GM21528 (cell line): ENCODE measurements around the gene MRPL46.
A peak's percentile ranks its signal among the peaks of the same experiment; 100 is the strongest.
"Not testable (repeated sequence)": the region's sequence is repeated elsewhere in the genome, so short reads cannot be mapped to it uniquely, and the experiment has no call there.

Experiments used
- ATAC-seq: cut with Tn5 transposase; IDR thresholded peaks from one replicate; pipeline ENCODE4 v1.9.1; 2021; ENCODE audit warnings: mild to moderate bottlenecking, moderate library complexity; ENCODE audit not compliant: unreplicated experiment, low FRiP score

MRPL46 gene

DNA sequence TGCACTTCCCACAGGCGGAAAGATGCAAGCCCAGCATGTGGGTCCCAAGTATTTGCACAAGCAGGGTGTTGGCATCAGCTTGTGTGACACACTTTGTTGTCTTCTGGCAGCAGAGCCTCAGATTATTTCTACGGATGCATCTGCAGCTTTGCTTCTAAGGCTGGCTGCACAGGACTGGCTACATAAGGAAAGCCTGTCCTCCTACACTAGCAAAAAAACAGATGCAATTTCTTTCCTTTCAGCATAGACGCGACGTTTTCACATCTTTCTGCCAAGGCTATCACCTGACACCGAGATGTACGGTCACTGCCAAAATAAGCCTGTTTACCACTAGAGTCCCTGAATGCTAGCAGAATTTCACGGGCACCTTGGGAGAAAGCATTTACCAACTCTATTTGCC is 13.8 kb upstream of the MRPL46 start:
- no peak for ATAC-seq

DNA sequence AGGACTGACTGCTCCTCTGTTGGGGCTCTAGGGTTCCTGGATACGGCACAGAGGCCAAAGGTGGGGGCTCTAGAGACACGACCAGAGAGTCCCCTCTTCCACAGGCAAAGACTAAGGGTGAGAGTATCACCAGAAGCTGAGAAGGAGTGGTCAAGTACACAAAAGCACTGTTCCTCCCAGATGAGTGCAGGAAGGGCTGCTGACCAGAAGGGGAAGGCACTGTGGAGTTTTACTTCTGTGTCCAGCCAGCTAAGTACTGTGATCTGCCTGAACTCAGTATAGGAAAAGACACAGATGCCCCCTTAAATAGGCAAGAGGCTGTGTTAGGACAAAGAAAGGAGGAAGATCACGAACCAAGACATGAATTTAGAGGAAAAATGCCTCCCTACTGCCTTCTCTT is 12.0 kb upstream of the MRPL46 start:
- no peak for ATAC-seq

DNA sequence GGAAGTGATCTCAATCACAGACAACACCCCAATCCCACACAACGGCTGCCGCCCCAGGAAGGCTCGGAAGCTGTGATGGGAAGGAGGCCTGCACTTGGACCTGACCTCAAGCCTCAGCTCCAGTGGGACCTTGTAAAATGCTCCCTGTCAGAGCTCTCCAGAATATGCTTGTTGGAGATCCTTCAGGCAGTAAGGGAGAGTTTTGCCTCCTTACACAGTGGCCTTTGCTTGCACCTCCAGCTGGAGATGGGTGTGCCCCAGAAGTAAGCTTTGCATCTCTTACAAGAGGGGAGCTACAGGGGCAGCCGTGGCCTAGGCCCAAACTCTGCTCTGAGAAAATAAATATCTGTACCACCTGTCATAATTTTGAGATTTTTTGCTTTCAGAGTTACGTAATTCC is 10.7 kb upstream of the MRPL46 start:
- ATAC-seq: no peak

DNA sequence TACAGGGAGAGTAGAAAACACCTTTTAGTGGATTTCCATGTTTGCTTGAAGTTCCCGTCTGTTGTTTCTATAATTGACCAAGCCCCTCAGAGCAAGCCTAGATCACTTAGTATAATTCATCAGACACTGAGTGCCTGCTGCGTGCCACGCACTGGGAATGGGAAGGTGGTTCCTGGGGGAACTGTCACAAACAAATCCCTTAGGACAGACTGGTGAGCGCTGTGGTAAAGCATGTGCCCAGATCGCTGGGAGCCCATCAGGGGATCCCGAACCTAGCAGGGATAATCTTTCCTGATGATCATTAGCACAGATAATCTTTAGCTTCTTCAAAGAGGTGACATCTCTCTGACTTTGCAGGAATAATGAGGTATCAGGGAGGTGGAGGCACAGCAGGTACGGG is 9.9 kb upstream of the MRPL46 start:
- no peak for ATAC-seq

DNA sequence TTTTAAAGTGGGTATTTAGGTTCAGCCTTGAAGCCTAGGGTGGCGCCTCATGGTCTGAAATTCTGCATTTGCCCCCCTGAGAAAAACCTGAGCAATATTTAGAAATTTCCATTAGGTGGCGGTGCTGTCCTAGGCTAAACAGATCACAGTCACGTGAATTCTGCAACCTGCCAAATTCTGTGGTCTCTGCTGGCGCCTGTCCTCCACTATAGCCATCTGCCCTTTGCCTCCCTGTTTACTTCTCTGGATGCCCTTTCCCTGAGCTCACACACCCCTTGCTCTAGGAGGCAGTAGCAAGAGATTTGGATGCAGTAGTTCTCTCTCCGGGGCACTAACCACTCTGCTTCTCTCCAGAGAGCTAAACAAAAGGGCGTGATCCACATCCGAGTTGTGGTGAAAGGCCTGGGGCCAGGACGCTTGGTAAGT is 9.5 kb upstream of the MRPL46 start:
- no peak for ATAC-seq

DNA sequence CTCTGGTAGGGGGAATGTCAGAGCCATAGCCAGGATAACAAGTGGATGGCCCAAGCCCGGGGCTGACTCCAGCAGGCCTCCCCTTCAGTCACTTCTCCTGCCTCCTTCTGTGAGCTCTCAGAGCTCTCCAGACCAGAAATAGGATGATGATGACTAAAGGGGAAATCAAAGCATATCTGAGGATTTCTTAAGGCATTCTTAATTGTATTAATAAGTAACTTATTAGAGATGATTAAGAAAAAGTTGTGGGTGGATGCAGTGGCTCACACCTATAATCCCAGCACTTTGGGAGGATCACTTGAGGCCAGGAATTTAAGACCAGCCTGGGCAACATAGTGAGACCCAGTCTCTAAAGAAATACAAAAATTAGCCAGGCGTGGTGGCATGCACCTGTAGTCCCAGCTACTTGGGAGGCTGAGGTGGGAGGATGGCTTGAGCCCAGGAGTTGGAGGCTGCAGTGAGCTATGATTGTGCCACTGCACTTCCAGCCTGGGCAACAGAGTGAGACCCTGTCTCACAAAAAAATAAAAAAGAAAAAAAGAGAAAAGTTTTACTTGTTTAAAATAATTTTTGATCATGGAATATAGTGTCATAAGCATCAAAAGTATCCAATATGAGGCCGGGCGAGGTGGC is 6.6 kb upstream of the MRPL46 start:
- ATAC-seq: not testable (repeated sequence)

DNA sequence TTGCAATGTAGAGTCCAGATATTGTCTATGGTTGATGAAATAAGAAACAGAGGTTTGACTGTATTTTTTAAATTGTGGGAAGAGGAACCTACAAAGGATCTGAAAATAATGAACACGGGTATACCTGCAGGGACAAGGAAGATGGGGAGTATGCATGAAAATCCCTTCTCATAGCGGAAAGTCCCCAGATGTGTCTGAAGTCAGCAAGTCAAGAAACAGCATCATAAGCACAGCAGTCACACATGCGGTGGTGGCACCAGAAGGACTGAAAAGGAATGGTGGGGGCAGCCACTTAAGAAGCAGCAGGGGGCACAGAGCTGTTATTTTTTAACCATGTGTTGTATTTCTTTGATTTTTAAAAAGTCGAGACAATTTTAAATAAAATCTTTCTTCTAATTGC is 5.0 kb upstream of the MRPL46 start:
- no peak for ATAC-seq

DNA sequence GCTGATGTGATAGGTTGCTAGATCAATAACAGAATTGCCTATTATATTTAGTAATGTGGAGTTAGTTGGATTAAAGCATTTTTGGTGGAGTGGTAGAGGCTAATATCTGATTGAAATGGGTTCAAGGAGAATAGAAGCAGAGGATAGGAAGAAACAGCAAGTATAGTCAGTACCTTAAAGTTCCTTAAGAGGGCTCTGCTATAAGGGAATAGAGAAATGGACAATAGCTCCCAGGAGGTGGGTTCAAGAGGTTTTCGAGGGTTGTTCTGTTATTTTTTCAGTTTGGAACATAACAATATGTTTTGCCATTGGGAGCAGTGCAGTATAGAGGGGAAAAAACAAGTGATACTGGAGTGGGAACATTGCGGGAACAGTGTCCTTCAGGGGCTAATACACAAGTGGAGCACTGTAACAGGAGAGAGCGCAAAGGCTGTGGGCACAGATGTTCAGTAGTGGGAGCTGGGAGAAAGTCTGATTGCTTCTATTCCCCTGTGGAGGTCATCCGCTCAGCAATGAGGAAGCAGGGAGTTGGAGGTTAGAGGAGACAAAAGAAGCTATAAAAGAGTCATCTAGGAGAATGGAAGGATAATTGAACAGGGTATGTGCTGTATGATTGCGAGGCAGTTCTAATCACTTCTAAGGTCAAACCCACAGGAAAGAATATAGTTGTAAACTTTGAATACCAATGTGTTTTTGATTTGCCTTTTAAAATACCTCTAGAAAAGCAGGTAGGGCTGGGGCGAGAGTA is 3.6 kb upstream of the MRPL46 start:
- ATAC-seq: no peak

DNA sequence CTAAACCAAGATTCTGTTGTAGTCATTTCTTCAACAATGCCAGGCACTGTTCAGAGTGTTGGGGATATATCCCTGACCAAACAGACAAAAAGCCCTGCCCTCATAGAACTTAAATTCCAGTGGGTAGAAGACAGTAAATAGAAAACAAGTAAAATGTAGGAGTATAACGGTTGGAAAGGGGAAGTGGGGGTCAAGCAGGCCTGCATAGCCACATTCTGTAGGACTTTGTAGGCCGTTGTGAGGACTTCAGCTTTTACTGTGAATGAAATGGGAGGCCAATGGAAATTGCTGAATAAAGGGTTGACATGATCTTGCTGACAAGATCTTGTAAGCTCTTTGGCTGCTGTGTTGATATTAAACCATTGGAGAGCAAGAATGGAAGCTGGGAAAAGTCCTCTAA is 2.1 kb upstream of the MRPL46 start:
- no peak for ATAC-seq

DNA sequence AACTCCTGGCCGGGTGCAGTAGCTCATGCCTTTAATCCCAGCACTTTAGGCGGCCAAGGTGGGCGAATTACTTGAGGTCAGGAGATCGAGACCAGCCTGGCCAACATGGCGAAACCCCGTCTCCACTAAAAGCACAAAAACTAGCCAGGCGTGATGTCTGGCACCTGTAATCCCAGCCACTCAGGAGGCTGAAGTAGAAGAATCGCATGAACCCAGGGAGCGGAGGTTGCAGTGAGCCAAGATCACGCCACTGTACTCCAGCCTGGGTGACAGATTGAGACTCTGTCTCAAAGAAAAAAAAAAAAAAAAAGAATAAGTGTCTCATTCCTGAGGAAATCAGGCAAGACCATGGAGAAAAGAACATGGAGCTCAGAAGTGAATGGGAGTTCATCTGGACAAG is 1.5 kb upstream of the MRPL46 start:
- not testable (repeated sequence) for ATAC-seq

DNA sequence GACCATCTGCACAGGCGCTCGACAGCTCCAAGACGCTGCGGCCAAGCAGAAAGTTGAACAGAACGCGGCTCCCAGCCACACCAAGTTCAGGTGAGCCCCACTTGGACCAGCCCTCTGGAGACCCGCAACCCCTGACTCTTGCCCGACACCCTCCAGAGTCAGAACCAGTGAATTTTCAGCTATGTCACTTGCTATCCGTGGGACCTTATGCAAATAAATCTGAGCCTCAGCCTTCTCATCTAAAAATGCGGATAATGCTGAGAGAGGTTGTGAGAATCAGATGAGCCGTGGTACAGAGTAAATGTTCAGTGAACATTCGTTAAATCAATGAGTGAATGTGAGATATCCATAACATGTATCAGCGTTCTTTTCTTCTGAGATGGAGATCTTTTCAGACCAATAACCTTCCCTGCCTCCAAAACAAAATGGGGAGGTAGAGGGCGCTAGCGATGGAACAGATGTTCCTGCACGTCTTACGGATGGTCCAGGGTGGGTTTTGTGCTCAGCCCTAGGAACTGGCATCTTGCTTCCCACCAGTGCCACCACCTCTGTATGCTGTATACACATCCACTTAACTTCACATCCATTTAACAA is 844 bp upstream of the MRPL46 start:
- ATAC-seq: no peak

DNA sequence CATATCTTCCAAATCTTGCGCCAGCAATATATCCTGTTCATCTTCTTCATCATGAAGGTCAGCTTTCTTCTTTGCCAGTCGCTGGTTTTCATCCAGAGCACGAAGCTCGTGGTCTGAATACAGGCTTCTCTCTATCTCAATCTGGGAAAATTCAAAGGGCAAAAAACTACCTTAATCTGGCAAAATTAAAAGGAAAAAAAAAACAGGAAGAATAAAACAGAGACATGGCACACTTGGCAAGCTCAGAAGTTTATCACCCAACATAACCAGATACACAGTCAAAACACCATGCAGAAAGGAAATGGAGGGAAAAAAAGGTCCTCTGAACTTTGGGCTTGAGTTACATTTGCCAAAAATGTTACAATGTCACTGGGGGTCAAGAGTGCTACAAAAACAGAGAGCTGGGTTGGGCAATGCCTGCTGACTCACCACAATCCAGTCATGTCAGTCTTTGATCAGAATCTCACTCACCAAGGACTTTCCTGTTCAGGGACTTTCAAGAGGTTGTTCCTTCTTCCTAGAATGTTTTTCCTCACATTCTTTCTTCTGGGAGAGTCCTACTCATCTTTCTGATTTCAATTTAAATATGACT is 1.5 kb downstream of the MRPL46 start:
- ATAC-seq: no peak

DNA sequence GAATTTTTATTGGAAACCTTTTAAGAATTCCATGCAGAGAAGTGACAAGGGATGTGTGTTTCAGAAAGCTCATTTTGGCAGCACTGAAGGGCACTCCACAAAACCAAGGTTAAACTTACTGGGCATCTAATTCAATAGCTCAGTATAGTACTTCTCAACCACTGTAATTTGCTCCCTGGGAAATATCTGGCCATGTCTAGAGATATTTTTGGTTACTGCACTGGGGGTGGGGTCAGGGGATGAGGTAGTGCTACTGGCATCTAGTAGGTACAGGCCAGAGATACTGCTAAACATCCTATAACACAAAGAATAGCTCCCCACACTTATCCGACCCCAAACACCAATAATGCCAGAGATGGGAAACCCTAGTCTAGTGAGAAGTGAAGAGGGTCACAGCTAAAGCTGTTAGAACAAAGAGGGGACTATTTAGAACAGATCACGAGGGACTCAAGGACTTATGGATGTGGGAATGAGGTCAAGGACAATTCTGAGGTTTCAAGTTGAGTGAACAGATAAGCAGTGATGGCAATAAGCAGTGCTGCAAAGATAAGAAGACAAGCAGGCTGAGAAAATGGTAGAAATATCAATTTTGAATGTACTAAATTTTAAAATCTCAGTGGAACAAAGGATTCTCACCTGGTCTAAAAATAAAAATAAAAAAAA is 3.2 kb downstream of the MRPL46 start:
- no peak for ATAC-seq

DNA sequence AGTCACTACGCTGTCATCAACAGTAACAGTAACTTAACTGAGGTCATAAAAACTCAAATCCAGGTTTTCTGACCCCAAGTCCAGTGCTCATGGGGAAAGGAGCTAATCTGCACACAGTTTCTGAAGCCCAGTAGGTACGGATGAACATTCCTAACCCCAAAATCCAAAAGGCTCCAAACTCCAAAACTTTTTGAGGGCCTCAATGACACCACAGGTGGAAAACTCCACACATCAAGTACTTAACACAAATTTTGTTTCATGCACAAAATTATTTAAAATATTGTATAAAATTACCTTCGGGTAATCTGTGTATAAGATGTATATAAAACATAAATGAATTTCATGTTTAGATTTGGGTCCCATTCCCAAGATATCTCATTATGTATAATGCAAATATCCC is 10.5 kb downstream of the MRPL46 start:
- ATAC-seq: no peak

DNA sequence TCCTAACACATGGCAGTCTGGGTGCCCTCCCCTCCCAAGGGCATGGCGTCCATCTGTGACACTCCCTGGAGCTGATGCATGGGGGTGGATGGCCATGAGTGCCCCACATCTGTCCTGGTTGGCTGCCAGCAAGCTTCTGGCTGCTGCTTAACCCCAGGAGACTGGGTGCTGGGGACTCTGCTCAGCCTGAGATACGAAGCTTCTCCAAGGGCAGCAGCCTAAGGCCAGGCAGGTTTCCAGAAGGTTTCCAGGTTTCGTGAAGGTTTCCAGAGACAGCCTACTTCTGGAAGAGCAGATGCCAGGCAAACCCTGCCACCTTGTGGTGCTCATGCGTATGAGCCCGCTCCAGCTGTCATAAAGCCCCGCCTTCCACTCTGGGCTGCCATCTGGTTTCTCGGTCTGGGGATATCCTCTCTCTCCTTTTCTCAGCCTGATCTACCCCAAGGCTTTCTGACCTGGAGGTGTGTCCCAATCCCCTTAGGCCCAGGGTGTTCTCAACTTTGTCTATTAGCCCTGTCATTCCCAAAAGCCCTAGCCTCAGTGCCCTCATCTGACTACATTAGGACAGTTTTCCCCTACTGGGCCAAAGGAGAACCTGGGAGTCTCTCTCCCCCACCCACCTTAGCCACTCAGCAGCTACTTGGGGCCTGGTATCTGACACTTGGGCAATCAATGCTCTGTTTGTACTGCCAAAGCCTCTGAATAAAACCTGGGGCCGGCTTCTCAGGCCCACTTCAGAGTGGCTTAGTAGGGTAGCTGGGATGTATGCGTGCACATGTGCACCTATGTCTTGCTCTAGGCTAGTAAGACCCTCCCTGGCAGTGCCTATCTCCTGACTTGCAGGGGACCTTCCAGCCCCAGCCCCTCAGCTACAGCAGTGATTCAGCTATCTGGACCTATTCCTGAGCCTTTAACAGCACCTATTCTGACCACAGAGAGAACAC is 12.0 kb downstream of the MRPL46 start:
- peak; percentile 91 for ATAC-seq

DNA sequence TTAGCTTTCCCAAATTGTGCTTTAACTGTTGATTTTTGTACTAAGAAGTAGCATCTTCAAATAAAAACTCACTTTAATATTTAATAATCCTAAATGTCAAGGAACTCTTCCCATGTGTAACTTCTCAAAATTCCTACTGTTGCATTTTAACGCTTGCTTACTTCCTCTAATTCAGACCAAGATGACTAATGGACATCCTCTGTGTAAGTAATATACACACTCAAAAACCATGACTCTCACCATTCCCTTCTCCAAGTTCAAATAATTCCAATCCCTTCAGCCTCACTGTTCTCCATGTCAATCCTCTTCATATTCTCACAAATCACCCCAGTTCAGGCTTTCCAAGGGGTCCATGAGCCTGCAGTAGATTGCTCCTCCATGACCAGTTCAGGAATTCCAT is 13.0 kb downstream of the MRPL46 start:
- no peak for ATAC-seq

DNA sequence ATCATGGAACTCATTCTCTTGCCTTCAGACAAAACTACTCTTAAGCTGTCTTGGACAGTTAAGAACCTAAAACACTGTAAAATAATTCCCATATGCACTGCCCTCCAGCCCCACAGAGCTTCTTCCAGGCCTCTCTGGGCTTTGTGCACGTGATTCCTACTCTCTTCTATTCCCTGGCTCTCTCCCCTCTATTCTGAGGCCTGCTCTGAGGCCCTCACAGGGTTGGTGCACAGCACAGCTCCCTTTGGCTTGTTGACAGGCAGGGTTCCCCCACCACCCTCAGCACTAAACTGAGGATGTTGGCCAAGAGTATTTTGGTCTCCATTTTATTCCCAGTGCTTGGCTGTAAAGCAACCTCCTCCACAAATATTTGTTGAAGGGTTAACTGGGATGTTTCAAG is 13.5 kb downstream of the MRPL46 start:
- ATAC-seq: no peak

DNA sequence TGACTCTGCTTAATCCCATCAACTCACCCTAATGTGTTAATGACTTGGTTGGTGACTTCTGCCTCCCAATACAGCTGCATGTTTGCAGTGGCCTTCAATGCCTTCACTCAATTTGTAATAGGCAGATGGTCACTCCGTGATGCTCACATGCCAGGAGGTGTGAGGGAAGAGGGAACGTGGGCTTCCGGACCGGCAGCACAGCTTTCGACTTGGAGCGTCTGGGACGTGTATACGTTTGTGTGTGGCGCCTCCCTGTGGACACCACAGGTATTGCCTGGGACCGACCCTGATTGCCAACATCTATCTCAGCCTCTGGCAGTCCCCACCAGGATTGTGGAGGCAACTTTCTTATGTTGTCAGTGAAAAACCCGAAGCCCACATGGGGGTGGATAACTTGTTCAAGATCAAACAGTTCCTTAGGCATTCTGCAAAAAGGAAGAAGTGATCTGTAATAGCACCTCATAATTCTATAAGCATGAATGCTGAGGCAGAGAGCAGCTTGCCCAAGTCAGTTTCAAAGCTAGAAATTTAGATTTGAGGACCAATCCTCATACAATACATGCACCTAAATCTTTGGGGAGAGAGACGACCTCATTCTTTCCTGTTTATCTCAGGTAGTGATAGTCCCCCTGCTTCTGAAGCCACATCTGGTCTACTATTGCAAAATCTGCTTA is 16.9 kb downstream of the MRPL46 start:
- ATAC-seq: no peak

DNA sequence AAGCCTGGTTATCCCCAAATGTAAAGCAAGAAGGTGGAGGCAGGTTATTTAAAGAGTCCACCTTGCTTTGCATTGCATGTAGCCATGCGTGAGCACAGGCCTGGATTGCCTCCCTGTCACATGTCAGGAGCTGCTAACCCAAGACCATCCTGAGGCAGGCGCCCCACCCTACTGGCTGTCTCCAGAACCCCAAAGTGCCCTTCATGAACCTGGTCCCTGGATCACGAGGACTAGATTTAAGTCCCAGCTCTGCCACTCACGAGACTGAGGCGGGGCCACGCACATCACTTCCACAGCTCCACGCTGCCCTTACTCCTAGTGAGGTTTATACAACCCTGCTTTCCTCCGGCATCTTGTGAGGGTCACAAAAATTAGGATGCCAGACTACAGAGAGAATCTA is 17.6 kb downstream of the MRPL46 start:
- ATAC-seq: no peak
